Progenitor cell of endocrine pancreas (in vitro differentiated cells): ENCODE results near the gene AFG1L. TPM values are rescaled to one million over a fixed set of nuclear protein-coding genes. Genes with fewer than 3 reads are reported as not detected.

ENCODE experiments used
- DNase-seq: peaks from one replicate; pipeline ENCODE4 v3.0.0; 2021; ENCODE audit warnings: low spot score; ENCODE audit not compliant: unreplicated experiment
- H3K27ac Mint-ChIP-seq: 2 replicates; pipeline ENCODE4 v1.8.0; 2021; ENCODE audit warnings: mild to moderate bottlenecking, moderate library complexity, mixed read lengths
- H3K27me3 Mint-ChIP-seq: 2 replicates; pipeline ENCODE4 v1.8.0; 2021; ENCODE audit warnings: mixed read lengths
- H3K36me3 Mint-ChIP-seq: 2 replicates; pipeline ENCODE4 v1.8.0; 2022; ENCODE audit warnings: mixed read lengths; ENCODE audit not compliant: insufficient read depth
- H3K4me1 Mint-ChIP-seq: 2 replicates; pipeline ENCODE4 v1.8.0; 2021; ENCODE audit warnings: low read depth, mixed read lengths
- H3K4me3 Mint-ChIP-seq: 2 replicates; pipeline ENCODE4 v1.8.0; 2021; ENCODE audit warnings: low read depth, mild to moderate bottlenecking, moderate library complexity, mixed read lengths
- H3K9me3 Mint-ChIP-seq: 2 replicates; pipeline ENCODE4 v1.8.0; 2021; ENCODE audit warnings: low read depth, mixed read lengths
- CTCF ChIP-seq: fragments of 200-600 bp; sonication (generic); IDR thresholded peaks from one replicate; pipeline ENCODE4 v1.5.0; 2021; ENCODE audit warnings: antibody characterized with exemption, mild to moderate bottlenecking; ENCODE audit not compliant: unreplicated experiment
- total RNA-seq: library from RNA; stranded (reverse); gene quantifications from 2 replicates; pipeline ENCODE4 v1.2.1, GENCODE V29; 2021

The AFG1L gene
- total RNA-seq, 1 donor from 2014 or later, result 9.6 TPM

GRCh38 chr6:108555399-108556052, 260.7 kb downstream of the AFG1L start:
- H3K36me3 Mint-ChIP-seq, result no peaks in the 10 kb centered on the region
- no peak overlapping the region for H3K4me3 Mint-ChIP-seq
- peaks cover 4% of the 10 kb centered on the region for H3K4me1 Mint-ChIP-seq
- no peak for TF ChIP-seq CTCF
- H3K9me3 Mint-ChIP-seq, result no peaks in the 10 kb centered on the region
- H3K27ac Mint-ChIP-seq, result no peak overlapping the region
- H3K27me3 Mint-ChIP-seq, result peaks cover 15% of the 10 kb centered on the region
- DNase-seq, result no peak

GRCh38 chr6:108556250-108556649, 261.4 kb downstream of the AFG1L start:
- no peaks in the 10 kb centered on the region for H3K36me3 Mint-ChIP-seq
- peaks cover 15% of the 10 kb centered on the region for H3K27me3 Mint-ChIP-seq
- no peaks in the 10 kb centered on the region for H3K9me3 Mint-ChIP-seq
- no peak for TF ChIP-seq CTCF
- H3K4me3 Mint-ChIP-seq, result no peak overlapping the region
- no peak overlapping the region for H3K27ac Mint-ChIP-seq
- DNase-seq, result no peak
- peaks cover 4% of the 10 kb centered on the region for H3K4me1 Mint-ChIP-seq

- peak overlapping the region; percentile 95 for H3K27ac Mint-ChIP-seq
- peak overlapping the region; percentile 95 for H3K4me3 Mint-ChIP-seq
- no peaks in the 10 kb centered on the region for H3K9me3 Mint-ChIP-seq
- DNase-seq, result no peak
- H3K4me1 Mint-ChIP-seq, result peaks cover 5% of the 10 kb centered on the region
- peaks cover 15% of the 10 kb centered on the region for H3K27me3 Mint-ChIP-seq
- no peaks in the 10 kb centered on the region for H3K36me3 Mint-ChIP-seq
- no peak for TF ChIP-seq CTCF
These were observed 262.1 kb downstream of the AFG1L start for GRCh38 chr6:108556866-108557493.

GRCh38 chr6:108557494-108558371, 262.9 kb downstream of the AFG1L start:
- DNase-seq, result peak; percentile 77
- Mint-ChIP-seq H3K4me1 (peaks cover 12% of the 10 kb centered on the region), H3K9me3 (no peaks in the 10 kb centered on the region), H3K36me3 (no peaks in the 10 kb centered on the region), H3K4me3 (peak overlapping the region; percentile 95), H3K27ac (peak overlapping the region; percentile 99), H3K27me3 (peaks cover 15% of the 10 kb centered on the region)
- TF ChIP-seq CTCF, result peak; percentile 41
